ENCODE results near the gene ASIC2. TPM values are rescaled to one million over a fixed set of nuclear protein-coding genes. Genes with fewer than 3 reads are reported as not detected.

Gene ASIC2
- total and polyA plus RNA-seq, 10 donors: not detected

GRCh38 chr17:33076979-33077378 is 216.1 kb downstream of the ASIC2 start:
- 48 to 77% (median 55%) methylated on average over 1 of the region's 1 CpG for WGBS, 5 donors

GRCh38 chr17:33073416-33073815 is 219.7 kb downstream of the ASIC2 start:
- WGBS, 5 donors: 62 to 83% (median 72%) methylated on average over 7 of the region's 7 CpGs
- no peaks in the 10 kb centered on the region for H3K36me3 ChIP-seq
- no peak for DNase-seq
- TF ChIP-seq POLR2A (IDR thresholded peaks at IDR 0.05) (no peak), POLR2AphosphoS5 (IDR thresholded peaks at IDR 0.05) (no peak)
- TF ChIP-seq, protein P1, sequence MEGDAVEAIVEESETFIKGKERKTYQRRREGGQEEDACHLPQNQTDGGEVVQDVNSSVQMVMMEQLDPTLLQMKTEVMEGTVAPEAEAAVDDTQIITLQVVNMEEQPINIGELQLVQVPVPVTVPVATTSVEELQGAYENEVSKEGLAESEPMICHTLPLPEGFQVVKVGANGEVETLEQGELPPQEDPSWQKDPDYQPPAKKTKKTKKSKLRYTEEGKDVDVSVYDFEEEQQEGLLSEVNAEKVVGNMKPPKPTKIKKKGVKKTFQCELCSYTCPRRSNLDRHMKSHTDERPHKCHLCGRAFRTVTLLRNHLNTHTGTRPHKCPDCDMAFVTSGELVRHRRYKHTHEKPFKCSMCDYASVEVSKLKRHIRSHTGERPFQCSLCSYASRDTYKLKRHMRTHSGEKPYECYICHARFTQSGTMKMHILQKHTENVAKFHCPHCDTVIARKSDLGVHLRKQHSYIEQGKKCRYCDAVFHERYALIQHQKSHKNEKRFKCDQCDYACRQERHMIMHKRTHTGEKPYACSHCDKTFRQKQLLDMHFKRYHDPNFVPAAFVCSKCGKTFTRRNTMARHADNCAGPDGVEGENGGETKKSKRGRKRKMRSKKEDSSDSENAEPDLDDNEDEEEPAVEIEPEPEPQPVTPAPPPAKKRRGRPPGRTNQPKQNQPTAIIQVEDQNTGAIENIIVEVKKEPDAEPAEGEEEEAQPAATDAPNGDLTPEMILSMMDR (IDR thresholded peaks at IDR 0.05 in 8 of 11, conservative IDR thresholded peaks at IDR 0.05 in 3 of 11): no peak
- H3K27ac ChIP-seq: no peak overlapping the region
- intact Hi-C loops (cut with DNase I; ENCODE audit: low total_unique reads): no loop called here
- H3K9me3 ChIP-seq: no peaks in the 10 kb centered on the region
- peaks cover 0 to 47% (median 0%) of the 10 kb centered on the region in 7 donors for H3K27me3 ChIP-seq (replicated peaks in 1 of 7)
- H3K4me1 ChIP-seq: no peaks in the 10 kb centered on the region
- H3K4me3 ChIP-seq: no peak overlapping the region

More at GRCh38 chr17:33076979-33077378, 216.1 kb downstream of the ASIC2 start:
- TF ChIP-seq POLR2A (IDR thresholded peaks at IDR 0.05) (no peak), POLR2AphosphoS5 (IDR thresholded peaks at IDR 0.05) (no peak)
- TF ChIP-seq, protein P1 (IDR thresholded peaks at IDR 0.05 in 8 of 11, conservative IDR thresholded peaks at IDR 0.05 in 3 of 11): no peak
- H3K27me3 ChIP-seq (replicated peaks in 1 of 7): peaks cover 0 to 58% (median 0%) of the 10 kb centered on the region in 7 donors
- no peak overlapping the region for H3K4me3 ChIP-seq
- no peak overlapping the region for H3K27ac ChIP-seq
- H3K9me3 ChIP-seq: no peaks in the 10 kb centered on the region
- H3K36me3 ChIP-seq: no peaks in the 10 kb centered on the region
- intact Hi-C loops (cut with DNase I; ENCODE audit: low total_unique reads): no loop called here
- no peak for DNase-seq
- no peaks in the 10 kb centered on the region for H3K4me1 ChIP-seq

DNA sequence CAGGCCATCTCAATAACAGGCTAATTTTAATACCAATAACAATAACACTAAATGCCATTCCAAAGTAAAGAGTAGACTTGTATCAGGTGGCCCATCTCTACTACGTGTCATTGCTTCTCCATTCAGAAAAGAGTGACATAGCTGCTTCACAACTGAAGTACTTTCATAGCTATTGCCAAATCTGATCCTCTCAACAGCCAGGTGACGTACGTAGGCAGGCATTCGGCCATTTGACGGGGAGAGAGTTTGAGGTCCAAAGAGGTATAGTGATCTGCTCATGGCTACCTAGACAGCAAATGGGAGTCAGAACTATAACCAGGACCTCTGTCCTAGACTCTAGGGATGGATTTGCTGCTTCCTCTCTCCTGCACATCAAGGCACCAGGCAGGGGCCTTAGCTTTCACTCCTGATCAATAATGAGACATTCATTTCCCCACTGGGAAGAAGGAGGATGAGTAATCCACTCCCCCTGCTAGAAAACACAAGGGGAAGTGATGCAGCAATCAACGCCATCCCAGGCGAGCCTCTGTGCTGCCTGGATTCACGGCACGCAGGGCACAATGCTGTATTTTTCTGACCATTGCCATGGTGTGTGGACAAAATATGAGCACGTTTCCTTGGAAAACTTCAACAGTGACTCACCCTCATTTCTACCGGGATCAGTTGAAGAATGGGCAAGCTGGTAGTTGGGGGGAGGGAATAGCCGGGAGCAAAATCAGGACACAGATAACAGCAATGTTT is 220.5 kb downstream of the ASIC2 start:
- H3K4me1 ChIP-seq: no peaks in the 10 kb centered on the region
- 82 to 90% (median 89%) methylated on average over 12 of the region's 12 CpGs for WGBS, 5 donors
- no peaks in the 10 kb centered on the region for H3K36me3 ChIP-seq
- intact Hi-C loops (cut with DNase I; ENCODE audit: low total_unique reads): no loop called here
- H3K9me3 ChIP-seq: no peaks in the 10 kb centered on the region
- DNase-seq: no peak
- no peak overlapping the region for H3K27ac ChIP-seq
- no peak overlapping the region for H3K4me3 ChIP-seq
- TF ChIP-seq POLR2A (IDR thresholded peaks at IDR 0.05) (no peak), POLR2AphosphoS5 (IDR thresholded peaks at IDR 0.05) (no peak)
- TF ChIP-seq, protein P1 (IDR thresholded peaks at IDR 0.05 in 8 of 11, conservative IDR thresholded peaks at IDR 0.05 in 3 of 11): no peak
- peaks cover 0 to 41% (median 0%) of the 10 kb centered on the region in 7 donors for H3K27me3 ChIP-seq (replicated peaks in 1 of 7)

DNA sequence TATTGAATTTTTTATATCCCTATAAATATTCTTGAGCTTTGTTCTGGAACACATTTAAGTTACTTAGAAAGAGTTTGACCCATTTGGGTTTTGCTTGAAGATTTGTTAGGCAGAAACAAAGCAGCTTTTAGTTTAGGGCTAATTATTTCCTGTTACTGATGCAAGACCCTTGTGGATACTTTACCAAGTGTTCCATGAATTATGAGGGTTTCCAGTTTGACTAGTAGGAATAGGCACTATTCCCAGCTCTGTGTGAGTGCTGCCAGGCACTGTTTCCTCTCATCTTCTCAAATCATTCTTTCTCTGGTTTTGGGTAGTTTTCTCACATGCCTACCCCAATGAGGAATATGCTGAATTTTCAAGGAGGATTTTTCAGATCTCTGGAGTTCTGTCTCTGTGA is 221.4 kb downstream of the ASIC2 start:
- DNase-seq: no peak
- H3K27me3 ChIP-seq (replicated peaks in 1 of 7): peaks cover 0 to 36% (median 0%) of the 10 kb centered on the region in 7 donors
- no peaks in the 10 kb centered on the region for H3K9me3 ChIP-seq
- TF ChIP-seq, protein P1 (IDR thresholded peaks at IDR 0.05 in 8 of 11, conservative IDR thresholded peaks at IDR 0.05 in 3 of 11): no peak
- TF ChIP-seq POLR2A (IDR thresholded peaks at IDR 0.05) (no peak), POLR2AphosphoS5 (IDR thresholded peaks at IDR 0.05) (no peak)
- no peak overlapping the region for H3K27ac ChIP-seq
- no peak overlapping the region for H3K4me3 ChIP-seq
- intact Hi-C loops (cut with DNase I; ENCODE audit: low total_unique reads): no loop called here
- H3K4me1 ChIP-seq: no peaks in the 10 kb centered on the region
- no peaks in the 10 kb centered on the region for H3K36me3 ChIP-seq
